Activated CD4-positive, alpha-beta T cell treated with anti-CD3 and anti-CD28 coated beads, Interleukin-2, amount 10 ng/mL, durations not matched to agents 7 days and 5 days (primary cell): ENCODE data around the gene ERGIC3. TPM values are rescaled to one million over a fixed set of nuclear protein-coding genes. Genes with fewer than 3 reads are reported as not detected.

Experiments
- CTCF ChIA-PET: fragments of 350-600 bp; sonication (Branson Sonifier 250); formaldehyde crosslinking; loops from one replicate; lab custom pipeline; 2021; ENCODE audit warnings: antibody characterized with exemption; lab: Charles Lee
- POLR2A ChIA-PET: fragments of 350-600 bp; sonication (Branson Sonifier 250); formaldehyde crosslinking; loops from one replicate; lab custom pipeline; 2021; ENCODE audit warnings: antibody characterized with exemption; lab: Charles Lee
- DNase-seq: peaks from one replicate; pipeline ENCODE4 v3.0.0-alpha.2; 2020
- H3K27ac Mint-ChIP-seq: one replicate; pipeline ENCODE4 v1.8.0; 2021; ENCODE audit warnings: mild to moderate bottlenecking, moderate library complexity, mixed read lengths
- H3K27me3 Mint-ChIP-seq: one replicate; pipeline ENCODE4 v1.8.0; 2021; ENCODE audit warnings: mixed read lengths
- H3K36me3 Mint-ChIP-seq: one replicate; pipeline ENCODE4 v1.8.0; 2021; ENCODE audit warnings: low read depth, mixed read lengths
- H3K4me1 Mint-ChIP-seq: one replicate; pipeline ENCODE4 v1.8.0; 2021; ENCODE audit warnings: mixed read lengths
- H3K4me3 Mint-ChIP-seq: one replicate; pipeline ENCODE4 v1.8.0; 2021; ENCODE audit warnings: mild to moderate bottlenecking, moderate library complexity, mixed read lengths
- H3K9me3 Mint-ChIP-seq: one replicate; pipeline ENCODE4 v1.8.0; 2021; ENCODE audit warnings: mixed read lengths
- total RNA-seq, 2 experiments: library from RNA; stranded (reverse); gene quantifications; one replicate each; pipeline ENCODE4 v1.2.3, GENCODE V29; 2021

Gene ERGIC3
- total RNA-seq, 2 experiments from 2014 or later: 152 to 165 TPM

DNA sequence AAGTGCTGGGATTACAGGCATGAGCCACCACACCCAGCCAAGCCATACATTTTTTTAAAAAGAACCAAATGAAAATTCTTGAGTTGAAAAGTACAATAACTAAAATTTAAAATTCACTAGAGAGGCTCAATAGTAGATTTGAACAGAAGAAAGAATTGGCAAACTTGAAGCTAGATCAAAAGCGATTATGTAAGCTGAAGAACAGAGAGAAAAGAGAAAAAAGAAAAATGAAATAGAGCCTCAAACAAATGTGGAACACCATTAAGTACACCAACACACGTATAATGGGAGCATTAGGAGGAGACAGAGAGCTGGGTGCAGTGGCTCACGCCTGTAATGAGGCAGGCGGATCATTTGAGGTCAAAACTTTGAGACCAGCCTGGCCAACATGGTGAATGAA, 31.0 kb downstream of the ERGIC3 start:
- H3K36me3 Mint-ChIP-seq: no peaks in the 10 kb centered on the region
- no peak overlapping the region for H3K27ac Mint-ChIP-seq
- DNase-seq: no peak
- ChIA-PET CTCF (interaction anchor here (1.9 kb wide), 1 partner anchor 19 kb away, joined by 3 read pairs; no protein-coding TSS in a partner anchor), POLR2A (no interaction called here)
- no peaks in the 10 kb centered on the region for H3K27me3 Mint-ChIP-seq
- H3K4me3 Mint-ChIP-seq: no peak overlapping the region
- H3K9me3 Mint-ChIP-seq: peaks cover 2% of the 10 kb centered on the region
- no peaks in the 10 kb centered on the region for H3K4me1 Mint-ChIP-seq

DNA sequence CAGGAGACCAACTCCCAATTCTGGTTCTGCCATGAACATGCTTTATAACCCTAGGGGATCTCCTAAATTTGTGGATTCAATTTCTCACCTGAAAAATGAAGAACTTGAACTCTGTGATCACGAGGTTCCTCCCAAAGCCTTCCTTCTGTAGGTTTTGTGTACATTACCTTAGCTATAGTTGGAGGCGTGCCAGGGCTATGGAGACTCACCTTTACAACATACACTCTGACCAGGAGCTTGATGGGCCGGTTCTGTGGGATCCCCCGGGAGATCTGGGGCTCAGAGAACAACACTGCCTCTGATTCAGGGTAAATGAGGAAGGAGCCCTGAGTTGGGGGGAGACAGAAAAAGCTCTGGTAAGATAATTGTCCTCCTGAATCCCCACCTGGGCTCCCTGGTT, 34.1 kb downstream of the ERGIC3 start:
- ChIA-PET POLR2A (no interaction called here), CTCF (no interaction called here)
- Mint-ChIP-seq H3K4me3 (no peak overlapping the region), H3K36me3 (no peaks in the 10 kb centered on the region), H3K27ac (no peak overlapping the region), H3K27me3 (no peaks in the 10 kb centered on the region), H3K4me1 (no peaks in the 10 kb centered on the region), H3K9me3 (peaks cover 2% of the 10 kb centered on the region)
- DNase-seq: no peak

DNA sequence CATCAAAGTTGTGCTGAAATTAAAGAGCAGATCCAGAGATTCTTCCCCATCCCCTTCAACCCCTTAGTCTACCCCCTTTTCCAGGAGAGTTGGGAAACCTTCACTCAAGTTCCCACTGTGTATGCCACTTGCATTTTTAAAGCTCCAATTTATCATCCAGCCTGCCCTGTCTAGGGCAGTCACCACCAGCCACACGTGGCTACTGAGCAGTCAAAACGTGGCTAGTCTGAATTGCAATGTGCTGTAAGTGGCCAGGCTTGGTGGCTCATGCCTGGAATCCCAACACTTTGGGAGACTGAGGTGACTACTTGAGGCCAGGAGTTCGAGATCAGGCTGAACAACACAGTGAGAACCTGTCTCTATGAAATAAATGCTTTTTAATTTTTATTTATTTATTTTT, 34.9 kb downstream of the ERGIC3 start:
- Mint-ChIP-seq H3K27ac (no peak overlapping the region), H3K9me3 (peaks cover 6% of the 10 kb centered on the region), H3K36me3 (no peaks in the 10 kb centered on the region), H3K4me1 (no peaks in the 10 kb centered on the region), H3K4me3 (no peak overlapping the region), H3K27me3 (no peaks in the 10 kb centered on the region)
- POLR2A ChIA-PET: no interaction called here
- CTCF ChIA-PET: interaction anchor here (0.5 kb wide), 1 partner anchor 31 kb away, joined by 3 read pairs; no protein-coding TSS in a partner anchor
- no peak for DNase-seq

DNA sequence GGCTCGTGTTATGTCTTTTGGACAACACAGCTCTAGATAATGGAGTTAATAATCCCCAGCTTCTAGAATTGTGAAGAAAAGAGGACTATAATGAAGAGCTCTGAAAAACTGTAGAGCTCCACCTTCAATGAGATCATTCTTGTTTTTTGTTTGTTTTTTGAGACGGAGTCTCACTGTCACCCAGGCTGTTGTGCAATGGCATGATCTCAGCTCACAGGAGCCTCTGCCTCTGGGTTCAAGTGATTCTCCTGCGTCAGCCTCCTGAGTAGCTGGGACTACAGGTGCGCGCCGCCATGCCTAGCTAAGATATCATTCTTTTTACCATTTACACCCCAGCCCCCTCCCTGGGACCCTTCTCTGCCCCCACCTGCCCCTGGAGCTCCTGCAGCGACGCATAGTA, 36.6 kb downstream of the ERGIC3 start:
- peaks cover 4% of the 10 kb centered on the region for H3K9me3 Mint-ChIP-seq
- no peaks in the 10 kb centered on the region for H3K4me1 Mint-ChIP-seq
- DNase-seq: no peak
- no peak overlapping the region for H3K27ac Mint-ChIP-seq
- POLR2A ChIA-PET: no interaction called here
- H3K4me3 Mint-ChIP-seq: no peak overlapping the region
- CTCF ChIA-PET: interaction anchor here (0.8 to 2.1 kb wide), 2 partner anchors 19 to 36 kb away, joined by 4 to 6 read pairs; partner anchors contain the start of gene ERGIC3
- H3K27me3 Mint-ChIP-seq: no peaks in the 10 kb centered on the region
- no peaks in the 10 kb centered on the region for H3K36me3 Mint-ChIP-seq

DNA sequence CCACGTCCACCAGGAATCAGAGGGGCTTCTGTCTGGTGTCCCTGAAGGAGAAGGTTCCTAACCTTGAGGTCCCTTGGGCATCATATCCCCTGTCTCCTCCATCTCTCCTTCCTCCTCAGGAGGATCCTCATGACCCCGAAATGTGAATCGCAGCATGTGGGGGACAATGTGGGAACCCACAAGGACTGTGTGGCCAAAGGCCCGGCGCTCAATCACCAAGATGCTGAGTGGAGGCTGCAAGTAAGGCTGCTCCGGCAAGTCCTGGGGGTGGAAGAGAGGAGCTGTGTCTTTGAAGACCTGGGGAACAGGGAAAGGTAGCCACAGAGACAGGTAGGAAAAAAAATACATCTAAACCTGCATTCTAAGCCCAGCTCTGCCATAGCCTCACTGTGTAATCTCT, 37.3 kb downstream of the ERGIC3 start:
- Mint-ChIP-seq H3K36me3 (no peaks in the 10 kb centered on the region), H3K27me3 (no peaks in the 10 kb centered on the region), H3K4me3 (no peak overlapping the region), H3K4me1 (no peaks in the 10 kb centered on the region), H3K9me3 (peaks cover 4% of the 10 kb centered on the region), H3K27ac (no peak overlapping the region)
- CTCF ChIA-PET: interaction anchor here (0.6 to 2.1 kb wide), 3 partner anchors 37 to 105 kb away, joined by 3 to 6 read pairs (median 3); partner anchors contain the start of gene ERGIC3
- POLR2A ChIA-PET: interaction anchor here (0.6 kb wide), 1 partner anchor 792 kb away, joined by 6 read pairs; no protein-coding TSS in a partner anchor
- DNase-seq: no peak

DNA sequence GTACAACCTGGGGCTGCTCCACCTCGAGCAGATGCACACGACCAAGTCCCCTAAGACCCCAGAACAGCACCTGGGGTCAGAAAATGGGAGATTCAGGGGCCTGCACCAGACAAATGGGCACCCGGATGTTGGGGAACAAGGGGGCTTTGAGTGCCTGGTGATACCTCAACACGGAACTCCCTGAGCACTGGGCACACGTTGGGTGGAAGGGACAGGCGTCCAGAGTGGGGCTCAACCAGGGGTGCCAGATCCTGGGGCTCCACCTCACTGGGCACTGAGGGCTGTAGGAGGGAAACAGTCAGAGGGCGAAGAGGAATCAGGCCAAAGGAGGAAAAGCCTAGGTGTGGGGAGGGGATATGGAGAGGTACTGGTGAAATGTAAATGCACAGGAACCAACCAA, 40.3 kb downstream of the ERGIC3 start:
- Mint-ChIP-seq H3K27ac (no peak overlapping the region), H3K27me3 (peaks cover 2% of the 10 kb centered on the region), H3K4me1 (no peaks in the 10 kb centered on the region), H3K4me3 (no peak overlapping the region), H3K9me3 (peaks cover 4% of the 10 kb centered on the region), H3K36me3 (no peaks in the 10 kb centered on the region)
- DNase-seq: no peak
- ChIA-PET POLR2A (no interaction called here), CTCF (no interaction called here)

DNA sequence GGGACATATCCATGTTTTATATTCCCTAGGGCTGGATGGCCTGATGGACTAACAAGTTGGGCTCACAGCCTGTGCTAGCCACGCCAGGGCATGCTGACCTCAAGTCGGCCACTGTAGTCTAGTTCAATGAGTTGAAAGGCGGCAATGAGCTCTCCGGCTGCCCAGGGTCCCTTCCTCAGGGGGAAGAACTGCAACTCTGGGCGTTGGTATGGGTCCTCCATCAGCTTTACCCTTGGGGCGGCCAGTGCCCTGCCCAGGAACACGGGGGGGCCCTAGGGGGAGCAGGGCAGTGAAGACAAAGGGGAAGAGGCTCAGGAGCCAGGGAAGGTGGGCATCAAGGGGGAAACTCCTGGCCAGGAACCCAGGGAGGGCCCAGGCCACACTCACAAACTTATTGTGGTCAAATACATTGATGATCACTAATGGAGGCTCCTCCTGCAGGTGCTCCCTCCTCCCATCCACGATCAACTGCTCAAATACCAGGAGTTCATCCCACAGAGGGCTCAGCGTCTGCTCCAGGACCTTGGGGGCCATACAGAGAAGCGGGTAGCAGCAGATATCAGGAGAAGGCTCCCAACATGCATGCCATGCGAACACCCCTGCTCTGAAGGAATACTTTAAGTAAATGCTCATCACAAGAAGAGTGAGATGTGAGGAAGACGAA, 41.0 kb downstream of the ERGIC3 start:
- DNase-seq: no peak
- ChIA-PET CTCF (no interaction called here), POLR2A (no interaction called here)
- peaks cover 4% of the 10 kb centered on the region for H3K9me3 Mint-ChIP-seq
- H3K4me3 Mint-ChIP-seq: no peak overlapping the region
- no peaks in the 10 kb centered on the region for H3K36me3 Mint-ChIP-seq
- peaks cover 2% of the 10 kb centered on the region for H3K27me3 Mint-ChIP-seq
- no peak overlapping the region for H3K27ac Mint-ChIP-seq
- no peaks in the 10 kb centered on the region for H3K4me1 Mint-ChIP-seq

DNA sequence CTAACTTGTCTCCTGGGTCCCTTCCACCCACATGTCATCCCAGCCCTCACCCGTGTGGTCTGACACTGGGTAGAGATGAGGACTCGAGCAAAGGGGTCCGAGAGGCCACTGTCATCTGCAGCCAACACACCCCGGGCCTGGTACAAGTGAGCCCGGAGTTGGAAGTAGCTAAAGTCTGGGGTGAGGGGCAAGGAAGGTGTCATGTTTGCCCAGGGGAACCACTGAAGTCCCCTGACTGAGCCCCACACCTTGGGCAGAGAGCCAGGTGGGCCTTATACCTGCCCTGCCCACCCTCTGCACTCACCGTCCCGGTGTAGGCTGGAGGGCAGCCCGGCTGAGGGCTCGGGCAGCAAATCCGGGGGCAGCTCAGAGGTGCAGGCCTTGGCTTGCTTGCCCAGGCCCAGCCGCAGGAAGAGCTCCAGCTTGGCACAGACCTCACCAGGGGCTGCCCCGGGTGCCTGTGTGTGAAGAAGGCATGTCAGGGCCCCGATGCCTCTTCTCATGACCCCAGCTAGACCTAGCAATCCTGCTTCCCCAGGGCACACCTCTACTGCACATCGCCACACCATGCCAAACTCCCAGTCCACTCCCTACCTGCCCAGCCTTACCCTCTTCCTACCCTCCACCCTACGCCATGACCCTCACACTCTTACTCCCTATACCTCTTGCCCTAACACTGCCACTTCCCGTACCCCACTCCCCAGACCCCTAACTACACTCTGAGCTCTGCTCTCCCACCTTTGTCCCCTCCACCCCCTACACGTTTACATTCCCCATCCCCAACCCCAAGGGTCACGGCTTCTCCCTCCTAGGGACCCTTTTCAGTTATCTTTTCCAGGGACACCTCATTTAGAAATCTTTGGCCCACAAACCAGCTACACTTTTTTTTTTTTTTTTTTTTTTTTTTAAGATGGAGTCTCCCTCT, 42.0 kb downstream of the ERGIC3 start:
- H3K4me1 Mint-ChIP-seq: no peaks in the 10 kb centered on the region
- H3K36me3 Mint-ChIP-seq: no peaks in the 10 kb centered on the region
- POLR2A ChIA-PET: no interaction called here
- no peak overlapping the region for H3K27ac Mint-ChIP-seq
- CTCF ChIA-PET: interaction anchor here (1.5 to 1.6 kb wide), 2 partner anchors 12 to 268 kb away, joined by 4 to 5 read pairs; no protein-coding TSS in a partner anchor
- H3K4me3 Mint-ChIP-seq: no peak overlapping the region
- DNase-seq: no peak
- H3K27me3 Mint-ChIP-seq: peaks cover 2% of the 10 kb centered on the region
- peaks cover 4% of the 10 kb centered on the region for H3K9me3 Mint-ChIP-seq

DNA sequence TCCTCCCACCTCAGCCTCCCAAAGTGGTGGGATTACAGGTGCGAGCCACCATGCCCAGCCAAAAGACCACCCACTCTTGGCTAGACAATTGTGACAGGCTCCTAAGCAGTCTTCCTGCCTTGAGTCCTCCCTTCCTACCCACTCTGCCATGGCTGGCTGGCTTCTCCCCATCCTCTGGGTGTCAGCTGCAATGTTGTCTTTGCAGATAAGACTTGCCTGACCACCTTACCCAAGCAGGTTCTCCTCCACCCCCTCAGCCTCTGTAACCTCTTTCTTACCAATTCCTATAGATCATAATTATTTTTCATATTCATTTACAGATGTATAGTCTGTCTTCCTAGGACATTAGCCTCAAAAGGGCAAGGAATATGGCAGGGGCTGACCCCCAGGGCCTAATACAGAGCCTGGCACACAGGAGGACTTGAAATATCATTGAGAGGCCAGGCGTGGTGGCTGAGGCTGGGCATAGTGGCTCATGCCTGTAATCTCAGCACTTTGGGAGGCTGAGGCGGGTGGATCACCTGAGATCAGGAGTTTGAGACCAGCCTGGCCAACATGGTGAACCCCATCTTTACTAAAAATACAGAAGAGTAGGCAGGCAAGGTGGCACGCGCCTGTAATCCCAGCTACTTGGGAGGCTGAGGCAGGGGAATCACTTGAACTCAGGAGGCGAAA, 45.0 kb downstream of the ERGIC3 start:
- Mint-ChIP-seq H3K9me3 (no peaks in the 10 kb centered on the region), H3K4me1 (no peaks in the 10 kb centered on the region), H3K4me3 (no peak overlapping the region), H3K27me3 (peaks cover 2% of the 10 kb centered on the region), H3K36me3 (no peaks in the 10 kb centered on the region), H3K27ac (no peak overlapping the region)
- no peak for DNase-seq
- POLR2A ChIA-PET: no interaction called here
- CTCF ChIA-PET: interaction anchor here (1.3 kb wide), 1 partner anchor 17 kb away, joined by 3 read pairs; no protein-coding TSS in a partner anchor

DNA sequence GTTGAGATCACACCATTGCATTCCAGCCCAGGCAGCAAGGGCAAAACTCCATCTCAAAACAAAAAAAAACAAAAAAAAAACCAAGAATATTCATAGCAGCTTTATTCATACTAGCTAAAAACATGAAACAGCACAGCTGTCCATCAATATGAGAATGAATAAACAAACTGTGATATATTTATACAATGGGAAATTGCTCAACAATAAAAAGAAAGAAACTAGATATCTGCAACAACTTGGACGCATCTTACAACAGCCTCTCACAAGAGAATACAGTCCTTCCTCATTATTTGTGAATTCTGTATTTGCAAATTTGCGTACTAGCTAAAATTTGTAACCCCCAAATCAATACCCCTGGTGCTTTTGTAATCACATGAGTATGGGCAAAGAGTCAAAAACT, 45.6 kb downstream of the ERGIC3 start:
- H3K9me3 Mint-ChIP-seq: no peaks in the 10 kb centered on the region
- H3K27ac Mint-ChIP-seq: no peak overlapping the region
- peaks cover 2% of the 10 kb centered on the region for H3K27me3 Mint-ChIP-seq
- no peaks in the 10 kb centered on the region for H3K36me3 Mint-ChIP-seq
- ChIA-PET CTCF (interaction anchor here (1.3 kb wide), 1 partner anchor 16 kb away, joined by 3 read pairs; no protein-coding TSS in a partner anchor), POLR2A (no interaction called here)
- no peaks in the 10 kb centered on the region for H3K4me1 Mint-ChIP-seq
- no peak overlapping the region for H3K4me3 Mint-ChIP-seq
- DNase-seq: no peak

DNA sequence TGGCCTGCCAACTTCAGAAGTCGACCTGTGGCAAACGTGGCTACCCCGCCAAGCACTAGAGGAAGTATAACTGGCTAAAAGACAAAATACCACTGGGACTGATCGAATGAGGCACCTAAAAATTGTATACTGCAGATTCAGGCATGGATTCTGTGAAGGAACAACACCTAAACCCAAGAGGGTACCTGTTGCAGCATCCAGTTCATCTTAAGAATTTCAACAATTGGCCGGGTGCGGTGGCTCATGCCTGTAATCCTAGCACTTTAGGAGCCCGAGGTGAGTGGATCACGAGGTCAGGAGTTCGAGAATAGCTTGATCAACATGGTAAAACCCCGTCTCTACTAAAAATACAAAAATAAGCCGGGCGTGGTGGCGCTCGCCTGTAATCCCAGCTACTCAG, 46.5 kb downstream of the ERGIC3 start:
- H3K27ac Mint-ChIP-seq: no peak overlapping the region
- ChIA-PET CTCF (interaction anchor here (1.5 kb wide), 1 partner anchor 30 kb away, joined by 5 read pairs; no protein-coding TSS in a partner anchor), POLR2A (no interaction called here)
- H3K4me3 Mint-ChIP-seq: no peak overlapping the region
- H3K27me3 Mint-ChIP-seq: peaks cover 2% of the 10 kb centered on the region
- no peak for DNase-seq
- no peaks in the 10 kb centered on the region for H3K36me3 Mint-ChIP-seq
- no peaks in the 10 kb centered on the region for H3K9me3 Mint-ChIP-seq
- H3K4me1 Mint-ChIP-seq: no peaks in the 10 kb centered on the region

DNA sequence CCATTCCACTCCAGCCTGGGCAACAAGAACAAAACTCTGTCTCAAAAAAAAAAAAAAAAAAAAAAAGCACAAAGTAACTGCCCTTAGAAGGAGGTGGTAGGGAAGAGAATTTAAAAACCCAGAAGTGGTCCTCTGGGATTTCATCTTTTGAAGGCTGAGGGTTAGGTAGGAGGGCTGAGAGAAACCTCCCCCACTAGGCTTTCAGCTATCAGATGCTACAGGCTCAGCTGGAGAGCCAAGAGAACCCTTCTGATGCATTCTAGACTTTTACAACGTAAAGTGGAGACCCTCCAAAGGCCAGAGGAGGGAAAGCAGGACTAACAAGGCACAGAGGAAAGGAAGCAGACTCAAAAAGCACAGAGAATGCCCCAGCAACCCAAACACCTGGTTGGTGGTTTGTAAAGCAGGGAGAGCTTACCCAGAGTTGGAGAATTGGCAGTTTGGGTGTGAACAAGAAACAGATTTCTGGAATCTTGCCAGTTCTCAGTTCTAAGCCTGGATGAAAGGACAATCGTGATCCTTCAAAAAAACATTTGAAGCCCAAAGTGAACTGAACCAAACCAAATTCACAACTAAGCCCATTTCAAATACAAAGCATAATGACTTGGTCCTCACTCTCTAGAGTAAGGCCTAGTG, 50.6 kb downstream of the ERGIC3 start:
- DNase-seq: no peak
- Mint-ChIP-seq H3K36me3 (no peaks in the 10 kb centered on the region), H3K27me3 (peaks cover 11% of the 10 kb centered on the region), H3K4me1 (no peaks in the 10 kb centered on the region), H3K9me3 (no peaks in the 10 kb centered on the region), H3K27ac (no peak overlapping the region), H3K4me3 (no peak overlapping the region)
- CTCF ChIA-PET: no interaction called here
- POLR2A ChIA-PET: no interaction called here
